GM23338 (cell line): Measurements from ENCODE around the gene SLC2A1. TPM values are rescaled to one million over a fixed set of nuclear protein-coding genes. Genes with fewer than 3 reads are reported as not detected.

Experiments used
- ATAC-seq: fragments of 200-7000 bp; cut with Tn5 transposase; 3 replicates; pipeline ENCODE4 v1.9.1; 2020
- DNase-seq: peaks from one replicate; pipeline ENCODE4 v3.0.0-alpha.2; 2015; ENCODE audit warnings: low spot score
- H2AFZ ChIP-seq: fragments of 200-600 bp; sonication (generic); 2 replicates; pipeline ENCODE4 v1.8.0; 2016; ENCODE audit warnings: antibody characterized with exemption, mild to moderate bottlenecking, moderate library complexity
- H3F3A ChIP-seq: fragments of 200-600 bp; sonication (generic); replicated peaks from 2 replicates; pipeline ENCODE4 v1.8.0; 2017; ENCODE audit warnings: antibody characterized with exemption, mixed run types, low read depth
- H3K27ac ChIP-seq: fragments of 200-600 bp; sonication (generic); 2 replicates; pipeline ENCODE4 v1.6.1; 2016; ENCODE audit warnings: low read depth
- H3K27me3 ChIP-seq: fragments of 200-600 bp; sonication (generic); 2 replicates; pipeline ENCODE4 v1.8.0; 2016; ENCODE audit warnings: mild to moderate bottlenecking, mixed run types, moderate library complexity; ENCODE audit not compliant: insufficient read depth
- H3K36me3 ChIP-seq: fragments of 200-600 bp; sonication (generic); 2 replicates; pipeline ENCODE4 v1.8.0; 2016; ENCODE audit warnings: mild to moderate bottlenecking; ENCODE audit not compliant: insufficient read depth
- H3K4me1 ChIP-seq: fragments of 200-600 bp; sonication (generic); 2 replicates; pipeline ENCODE4 v1.8.0; 2016; ENCODE audit warnings: mild to moderate bottlenecking, moderate library complexity; ENCODE audit not compliant: insufficient read depth
- H3K4me2 ChIP-seq: fragments of 200-600 bp; sonication (generic); 2 replicates; pipeline ENCODE4 v1.7.1; 2017; ENCODE audit warnings: mixed run types
- H3K4me3 ChIP-seq: fragments of 200-600 bp; sonication (generic); 2 replicates; pipeline ENCODE4 v1.6.1; 2016; ENCODE audit warnings: mixed run types
- H3K79me2 ChIP-seq: fragments of 200-600 bp; sonication (generic); replicated peaks from 2 replicates; pipeline ENCODE4 v1.8.0; 2017; ENCODE audit warnings: mild to moderate bottlenecking; ENCODE audit not compliant: insufficient read depth
- H3K9me2 ChIP-seq: fragments of 200-600 bp; sonication (generic); 2 replicates; pipeline ENCODE4 v1.8.0; 2017; ENCODE audit not compliant: insufficient read depth
- H4K20me1 ChIP-seq: fragments of 200-600 bp; sonication (generic); replicated peaks from 2 replicates; pipeline ENCODE4 v1.8.0; 2017; ENCODE audit warnings: mild to moderate bottlenecking; ENCODE audit not compliant: insufficient read depth
- H3K27ac Mint-ChIP-seq: 2 replicates; pipeline ENCODE4 v1.8.0; 2020; ENCODE audit warnings: inconsistent platforms, mild to moderate bottlenecking, moderate library complexity, mixed read lengths
- H3K27me3 Mint-ChIP-seq: 3 replicates; pipeline ENCODE4 v1.8.0; 2022; ENCODE audit warnings: low read depth, mild to moderate bottlenecking, moderate library complexity, mixed read lengths, inconsistent platforms; ENCODE audit not compliant: insufficient read depth, poor library complexity
- H3K36me3 Mint-ChIP-seq: 3 replicates; pipeline ENCODE4 v1.8.0; 2021; ENCODE audit warnings: low read depth, mild to moderate bottlenecking, inconsistent platforms, moderate library complexity, mixed read lengths
- H3K4me1 Mint-ChIP-seq: 3 replicates; pipeline ENCODE4 v1.8.0; 2020; ENCODE audit warnings: mild to moderate bottlenecking, inconsistent platforms, mixed read lengths
- H3K4me3 Mint-ChIP-seq: 3 replicates; pipeline ENCODE4 v1.8.0; 2021; ENCODE audit warnings: moderate library complexity, mild to moderate bottlenecking, inconsistent platforms, mixed read lengths
- H3K9me3 Mint-ChIP-seq: 3 replicates; pipeline ENCODE4 v1.8.0; 2020; ENCODE audit warnings: moderate library complexity, mild to moderate bottlenecking, inconsistent platforms, mixed read lengths
- EZH2 ChIP-seq: fragments of 200-600 bp; sonication (generic); IDR thresholded peaks from one replicate; pipeline ENCODE4 v1.8.0; 2017; ENCODE audit warnings: antibody characterized with exemption, mild to moderate bottlenecking, low read depth; ENCODE audit not compliant: unreplicated experiment
- EZH2phosphoT487 ChIP-seq: fragments of 200-600 bp; sonication (generic); IDR thresholded peaks from one replicate; pipeline ENCODE4 v1.8.1; 2018; ENCODE audit warnings: antibody characterized with exemption; ENCODE audit not compliant: unreplicated experiment
- JUNB ChIP-seq: IDR thresholded peaks from one replicate; pipeline ENCODE4 v1.6.1; 2016; ENCODE audit warnings: antibody characterized with exemption; ENCODE audit not compliant: unreplicated experiment
- NANOG ChIP-seq: IDR thresholded peaks from 2 replicates; pipeline ENCODE4 v1.6.1; 2016; ENCODE audit warnings: antibody characterized with exemption, borderline replicate concordance
- STAT1 ChIP-seq: IDR thresholded peaks from one replicate; pipeline ENCODE4 v1.6.1; 2016; ENCODE audit warnings: antibody characterized with exemption; ENCODE audit not compliant: unreplicated experiment
- ZNF114 ChIP-seq: fragments of 250-450 bp; sonication (Bioruptor Pico); IDR thresholded peaks from 2 replicates; pipeline ENCODE4 v1.5.0; 2020; ENCODE audit warnings: mild to moderate bottlenecking, moderate library complexity
- ZNF331 ChIP-seq: fragments of 250-450 bp; sonication (Bioruptor Pico); IDR thresholded peaks from 2 replicates; pipeline ENCODE4 v1.5.0; 2020; ENCODE audit warnings: low read depth, mild to moderate bottlenecking, moderate library complexity
- polyA plus RNA-seq: library from polyadenylated mRNA; unstranded; fragments of >200 nt; fragmentation: Nextera tagmentation; extraction: Ambion mirVana; gene quantifications from 2 replicates; pipeline ENCODE4 v1.2.1, GENCODE V29; 2016
- total RNA-seq: library from RNA; depleted of rRNA; stranded (reverse); fragments of >200 nt; shearing (Covaris generic); gene quantifications from 2 replicates; pipeline ENCODE4 v1.2.3, GENCODE V29; 2014
- TF ChIP-seq, protein P1 (sequence below): fragments of 250-450 bp; sonication (Bioruptor Pico); IDR thresholded peaks from 2 replicates; pipeline ENCODE4 v1.5.0; 2020; ENCODE audit warnings: mild to moderate bottlenecking, moderate library complexity
- TF ChIP-seq, protein P2 (sequence below): IDR thresholded peaks from 2 replicates; pipeline ENCODE4 v1.6.1; 2016; ENCODE audit warnings: antibody characterized with exemption

SLC2A1 gene
- total and polyA plus RNA-seq, 2 experiments from 2014 or later, result 66.1 to 305 TPM

DNA sequence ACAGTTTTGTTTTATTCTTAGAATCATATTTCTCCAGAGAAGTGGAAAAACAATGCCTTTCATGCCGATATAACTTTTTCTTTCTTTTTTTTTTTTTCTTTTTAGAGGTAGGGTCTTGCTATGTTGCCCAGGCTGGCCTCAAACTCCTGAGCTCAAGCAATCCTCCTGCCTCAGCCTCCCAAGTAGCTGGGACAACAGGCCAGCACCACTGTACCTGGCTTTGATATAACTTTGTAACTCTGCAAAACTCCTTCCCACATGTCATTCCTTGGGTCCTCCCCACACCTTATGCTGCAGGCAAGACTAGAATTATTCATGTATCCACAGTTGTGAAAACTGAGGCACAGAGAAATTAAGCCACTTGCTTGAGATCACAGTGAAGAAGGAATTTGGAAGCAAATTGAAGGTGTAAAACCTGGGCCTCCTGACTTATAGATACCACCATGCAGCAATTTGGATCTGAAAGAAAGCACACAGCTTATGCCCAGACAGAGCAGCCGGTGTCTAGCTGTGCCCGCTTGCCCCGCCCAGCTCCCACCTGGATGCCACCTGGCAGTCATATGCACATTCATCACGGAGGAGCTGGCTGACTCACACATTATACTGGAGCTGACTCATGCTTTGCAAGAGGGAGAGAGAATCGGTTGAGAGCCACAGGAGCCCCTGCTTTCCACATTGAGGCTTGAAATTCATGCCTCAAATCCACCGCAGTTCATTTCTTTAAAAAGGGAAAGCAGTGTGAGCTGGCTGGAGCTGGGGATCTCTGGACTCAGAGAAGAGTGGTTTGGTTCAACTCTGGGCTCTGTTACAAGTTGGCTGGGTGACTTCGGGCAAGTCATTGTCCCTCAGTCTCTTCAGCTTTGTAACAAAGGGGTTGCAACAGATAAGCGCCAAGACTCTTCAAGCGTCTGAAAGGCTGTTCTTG is 8.3 kb upstream of the SLC2A1 start (continued):
- TF ChIP-seq, protein P1, sequence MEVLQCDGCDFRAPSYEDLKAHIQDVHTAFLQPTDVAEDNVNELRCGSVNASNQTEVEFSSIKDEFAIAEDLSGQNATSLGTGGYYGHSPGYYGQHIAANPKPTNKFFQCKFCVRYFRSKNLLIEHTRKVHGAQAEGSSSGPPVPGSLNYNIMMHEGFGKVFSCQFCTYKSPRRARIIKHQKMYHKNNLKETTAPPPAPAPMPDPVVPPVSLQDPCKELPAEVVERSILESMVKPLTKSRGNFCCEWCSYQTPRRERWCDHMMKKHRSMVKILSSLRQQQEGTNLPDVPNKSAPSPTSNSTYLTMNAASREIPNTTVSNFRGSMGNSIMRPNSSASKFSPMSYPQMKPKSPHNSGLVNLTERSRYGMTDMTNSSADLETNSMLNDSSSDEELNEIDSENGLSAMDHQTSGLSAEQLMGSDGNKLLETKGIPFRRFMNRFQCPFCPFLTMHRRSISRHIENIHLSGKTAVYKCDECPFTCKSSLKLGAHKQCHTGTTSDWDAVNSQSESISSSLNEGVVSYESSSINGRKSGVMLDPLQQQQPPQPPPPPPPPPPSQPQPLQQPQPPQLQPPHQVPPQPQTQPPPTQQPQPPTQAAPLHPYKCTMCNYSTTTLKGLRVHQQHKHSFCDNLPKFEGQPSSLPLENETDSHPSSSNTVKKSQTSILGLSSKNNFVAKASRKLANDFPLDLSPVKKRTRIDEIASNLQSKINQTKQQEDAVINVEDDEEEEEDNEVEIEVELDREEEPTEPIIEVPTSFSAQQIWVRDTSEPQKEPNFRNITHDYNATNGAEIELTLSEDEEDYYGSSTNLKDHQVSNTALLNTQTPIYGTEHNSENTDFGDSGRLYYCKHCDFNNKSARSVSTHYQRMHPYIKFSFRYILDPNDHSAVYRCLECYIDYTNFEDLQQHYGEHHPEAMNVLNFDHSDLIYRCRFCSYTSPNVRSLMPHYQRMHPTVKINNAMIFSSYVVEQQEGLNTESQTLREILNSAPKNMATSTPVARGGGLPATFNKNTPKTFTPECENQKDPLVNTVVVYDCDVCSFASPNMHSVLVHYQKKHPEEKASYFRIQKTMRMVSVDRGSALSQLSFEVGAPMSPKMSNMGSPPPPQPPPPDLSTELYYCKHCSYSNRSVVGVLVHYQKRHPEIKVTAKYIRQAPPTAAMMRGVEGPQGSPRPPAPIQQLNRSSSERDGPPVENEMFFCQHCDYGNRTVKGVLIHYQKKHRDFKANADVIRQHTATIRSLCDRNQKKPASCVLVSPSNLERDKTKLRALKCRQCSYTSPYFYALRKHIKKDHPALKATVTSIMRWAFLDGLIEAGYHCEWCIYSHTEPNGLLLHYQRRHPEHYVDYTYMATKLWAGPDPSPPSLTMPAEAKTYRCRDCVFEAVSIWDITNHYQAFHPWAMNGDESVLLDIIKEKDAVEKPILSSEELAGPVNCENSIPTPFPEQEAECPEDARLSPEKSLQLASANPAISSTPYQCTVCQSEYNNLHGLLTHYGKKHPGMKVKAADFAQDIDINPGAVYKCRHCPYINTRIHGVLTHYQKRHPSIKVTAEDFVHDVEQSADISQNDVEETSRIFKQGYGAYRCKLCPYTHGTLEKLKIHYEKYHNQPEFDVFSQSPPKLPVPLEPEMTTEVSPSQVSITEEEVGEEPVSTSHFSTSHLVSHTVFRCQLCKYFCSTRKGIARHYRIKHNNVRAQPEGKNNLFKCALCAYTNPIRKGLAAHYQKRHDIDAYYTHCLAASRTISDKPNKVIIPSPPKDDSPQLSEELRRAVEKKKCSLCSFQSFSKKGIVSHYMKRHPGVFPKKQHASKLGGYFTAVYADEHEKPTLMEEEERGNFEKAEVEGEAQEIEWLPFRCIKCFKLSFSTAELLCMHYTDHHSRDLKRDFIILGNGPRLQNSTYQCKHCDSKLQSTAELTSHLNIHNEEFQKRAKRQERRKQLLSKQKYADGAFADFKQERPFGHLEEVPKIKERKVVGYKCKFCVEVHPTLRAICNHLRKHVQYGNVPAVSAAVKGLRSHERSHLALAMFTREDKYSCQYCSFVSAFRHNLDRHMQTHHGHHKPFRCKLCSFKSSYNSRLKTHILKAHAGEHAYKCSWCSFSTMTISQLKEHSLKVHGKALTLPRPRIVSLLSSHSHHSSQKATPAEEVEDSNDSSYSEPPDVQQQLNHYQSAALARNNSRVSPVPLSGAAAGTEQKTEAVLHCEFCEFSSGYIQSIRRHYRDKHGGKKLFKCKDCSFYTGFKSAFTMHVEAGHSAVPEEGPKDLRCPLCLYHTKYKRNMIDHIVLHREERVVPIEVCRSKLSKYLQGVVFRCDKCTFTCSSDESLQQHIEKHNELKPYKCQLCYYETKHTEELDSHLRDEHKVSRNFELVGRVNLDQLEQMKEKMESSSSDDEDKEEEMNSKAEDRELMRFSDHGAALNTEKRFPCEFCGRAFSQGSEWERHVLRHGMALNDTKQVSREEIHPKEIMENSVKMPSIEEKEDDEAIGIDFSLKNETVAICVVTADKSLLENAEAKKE (CRISPR knock-in tag), result no peak
- no peak for TF ChIP-seq NANOG

DNA sequence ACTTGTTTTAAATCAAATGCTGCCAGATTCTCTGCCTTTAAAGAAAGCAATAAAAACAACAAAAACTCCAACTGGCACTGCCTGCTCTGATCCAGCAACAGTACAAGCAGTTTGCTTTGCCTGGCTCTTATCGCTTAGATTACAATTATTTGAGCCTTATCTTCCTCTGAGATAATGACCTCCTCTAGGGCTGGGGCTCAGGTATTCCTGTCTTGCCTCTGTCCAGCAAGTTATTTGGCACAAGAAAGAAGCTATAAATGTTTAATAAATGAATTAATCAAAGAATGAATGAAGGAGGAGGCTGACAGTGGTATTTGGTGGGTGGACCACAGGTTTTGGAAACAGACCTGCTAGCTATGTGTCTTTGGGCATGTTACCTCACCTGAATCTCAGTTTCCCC is 6.7 kb upstream of the SLC2A1 start:
- no peak overlapping the region for H2AFZ ChIP-seq
- Mint-ChIP-seq H3K27me3 (peaks cover 19% of the 10 kb centered on the region), H3K4me3 (no peak overlapping the region), H3K4me1 (peaks cover 48% of the 10 kb centered on the region), H3K36me3 (peaks cover 18% of the 10 kb centered on the region), H3K27ac (peak overlapping the region; percentile 88; the same call in 1 of the 2 replicates), H3K9me3 (no peaks in the 10 kb centered on the region; the same call in 2 of the 3 replicates)
- H3K27ac ChIP-seq, result no peak overlapping the region; the same call in 1 of the 2 replicates
- peaks cover 13% of the 10 kb centered on the region for H3F3A ChIP-seq
- H3K4me3 ChIP-seq, result no peak overlapping the region
- no peak overlapping the region for H3K4me2 ChIP-seq
- ATAC-seq (no peak), DNase-seq (no peak)
- no peaks in the 10 kb centered on the region for H3K27me3 ChIP-seq
- H3K79me2 ChIP-seq, result peaks cover 35% of the 10 kb centered on the region
- H3K4me1 ChIP-seq, result peaks cover 46% of the 10 kb centered on the region
- H4K20me1 ChIP-seq, result no peaks in the 10 kb centered on the region
- H3K9me2 ChIP-seq, result no peaks in the 10 kb centered on the region
- H3K36me3 ChIP-seq, result no peaks in the 10 kb centered on the region
- no peak for TF ChIP-seq JUNB
- TF ChIP-seq EZH2phosphoT487, result no peak
- TF ChIP-seq STAT1, result no peak
- no peak for TF ChIP-seq ZNF331 (CRISPR knock-in tag)
- no peak for TF ChIP-seq NANOG
- no peak for TF ChIP-seq EZH2
- TF ChIP-seq ZNF114 (CRISPR knock-in tag), result no peak
- TF ChIP-seq, protein P2, sequence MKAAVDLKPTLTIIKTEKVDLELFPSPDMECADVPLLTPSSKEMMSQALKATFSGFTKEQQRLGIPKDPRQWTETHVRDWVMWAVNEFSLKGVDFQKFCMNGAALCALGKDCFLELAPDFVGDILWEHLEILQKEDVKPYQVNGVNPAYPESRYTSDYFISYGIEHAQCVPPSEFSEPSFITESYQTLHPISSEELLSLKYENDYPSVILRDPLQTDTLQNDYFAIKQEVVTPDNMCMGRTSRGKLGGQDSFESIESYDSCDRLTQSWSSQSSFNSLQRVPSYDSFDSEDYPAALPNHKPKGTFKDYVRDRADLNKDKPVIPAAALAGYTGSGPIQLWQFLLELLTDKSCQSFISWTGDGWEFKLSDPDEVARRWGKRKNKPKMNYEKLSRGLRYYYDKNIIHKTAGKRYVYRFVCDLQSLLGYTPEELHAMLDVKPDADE, result no peak
